ENCODE data around the gene BOC. TPM values are rescaled to one million over a fixed set of nuclear protein-coding genes. Genes with fewer than 3 reads are reported as not detected.

BOC gene
- total and polyA plus RNA-seq, 10 of the 15 experiments (the other 5 are each of a cell fraction or from before 2014, with no cell fraction given) = 0.18 TPM; not detected in 9

DNA sequence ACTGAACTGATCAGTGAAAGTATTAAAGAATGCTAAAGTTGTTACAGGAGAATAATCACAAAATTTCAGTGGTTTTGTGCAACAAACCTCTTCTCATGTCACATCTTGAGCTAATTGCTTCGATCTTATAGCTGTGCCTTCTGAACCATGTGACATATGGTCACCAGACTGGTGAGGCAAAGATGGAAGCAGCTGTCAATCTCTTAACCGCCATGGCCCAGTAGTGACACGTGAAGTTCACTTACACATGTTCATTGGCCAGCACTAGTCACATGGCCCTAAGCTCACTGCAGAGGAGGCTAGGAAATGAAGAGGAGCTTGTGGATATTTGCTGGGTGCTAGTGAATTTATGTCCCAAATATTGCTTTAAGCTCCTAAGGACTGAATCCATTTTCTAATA lies 32.5 kb downstream of the BOC start:
- no peak for FAIRE-seq
- Histone ChIP-seq H3K4me2 (ENCODE audit: control insufficient read depth, insufficient read depth) (no peak overlapping the region), H3K4me1 (ENCODE audit: control insufficient read depth, insufficient read depth, low read length) (no peaks in the 10 kb centered on the region), H4K20me1 (ENCODE audit: control insufficient read depth, insufficient read depth) (no peaks in the 10 kb centered on the region), H3K27me3 (replicated peaks in 1 of 2; ENCODE audit: control insufficient read depth in 2 of 2, insufficient read depth in 2 of 2, low read length in 1 of 2) (peaks cover 0 to 12% of the 10 kb centered on the region in 2 experiments; a peak in 3 of 4 replicates), H3K9me3 (replicated peaks; ENCODE audit: control insufficient read depth, insufficient read depth, low read length) (no peaks in the 10 kb centered on the region), H3K27ac (ENCODE audit: control insufficient read depth, insufficient read depth) (no peak overlapping the region), H3K9ac (ENCODE audit: control insufficient read depth, insufficient read depth, low read length) (no peak overlapping the region), H2AFZ (ENCODE audit: control insufficient read depth, low read depth, low read length) (no peak overlapping the region), H3K79me2 (ENCODE audit: control insufficient read depth, insufficient read depth, low read length) (no peaks in the 10 kb centered on the region), H3K4me3 (no peak overlapping the region), H3K36me3 (ENCODE audit: control insufficient read depth in 2 of 2, insufficient read depth in 2 of 2, low read length in 1 of 2) (no peaks in the 10 kb centered on the region)
- ChIA-PET SMC1A (ENCODE audit: uncharacterized antibody, unreplicated experiment) (interaction anchor here (1.6 kb wide), 1 partner anchor 13 kb away, joined by 4 read pairs; no protein-coding TSS in a partner anchor), CTCF (interaction anchor here (1.1 kb wide), 1 partner anchor 45 kb away, joined by 4 read pairs; no protein-coding TSS in a partner anchor), POLR2A (no interaction called here), RAD21 (ENCODE audit: unreplicated experiment) (no interaction called here)
- 67% methylated on average over 3 of the region's 3 CpGs for WGBS (ENCODE audit: insufficient coverage, insufficient replicate concordance, low lambda C conversion rate, missing lambda C conversion rate)
- BruUV-seq (replicated peaks) = no TSS peak
- DNase-seq (ENCODE audit: low read depth, low spot score) = no peak
- in situ Hi-C loops (cut with MboI) (no loop called here), intact Hi-C loops (cut with micrococcal nuclease; ENCODE audit: unreplicated experiment) (no loop called here)
- ATAC-seq = no peak
- TF ChIP-seq RFX5 (IDR thresholded peaks at IDR 0.05; ENCODE audit: low read depth, low read length) (no peak), ZNF217 (IDR thresholded peaks at IDR 0.05) (no peak)
- TF ChIP-seq, protein P1, sequence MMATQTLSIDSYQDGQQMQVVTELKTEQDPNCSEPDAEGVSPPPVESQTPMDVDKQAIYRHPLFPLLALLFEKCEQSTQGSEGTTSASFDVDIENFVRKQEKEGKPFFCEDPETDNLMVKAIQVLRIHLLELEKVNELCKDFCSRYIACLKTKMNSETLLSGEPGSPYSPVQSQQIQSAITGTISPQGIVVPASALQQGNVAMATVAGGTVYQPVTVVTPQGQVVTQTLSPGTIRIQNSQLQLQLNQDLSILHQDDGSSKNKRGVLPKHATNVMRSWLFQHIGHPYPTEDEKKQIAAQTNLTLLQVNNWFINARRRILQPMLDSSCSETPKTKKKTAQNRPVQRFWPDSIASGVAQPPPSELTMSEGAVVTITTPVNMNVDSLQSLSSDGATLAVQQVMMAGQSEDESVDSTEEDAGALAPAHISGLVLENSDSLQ (IDR thresholded peaks at IDR 0.05) = 0 out of 2 replicates have a peak, but pooled peaks have one; percentile 24

DNA sequence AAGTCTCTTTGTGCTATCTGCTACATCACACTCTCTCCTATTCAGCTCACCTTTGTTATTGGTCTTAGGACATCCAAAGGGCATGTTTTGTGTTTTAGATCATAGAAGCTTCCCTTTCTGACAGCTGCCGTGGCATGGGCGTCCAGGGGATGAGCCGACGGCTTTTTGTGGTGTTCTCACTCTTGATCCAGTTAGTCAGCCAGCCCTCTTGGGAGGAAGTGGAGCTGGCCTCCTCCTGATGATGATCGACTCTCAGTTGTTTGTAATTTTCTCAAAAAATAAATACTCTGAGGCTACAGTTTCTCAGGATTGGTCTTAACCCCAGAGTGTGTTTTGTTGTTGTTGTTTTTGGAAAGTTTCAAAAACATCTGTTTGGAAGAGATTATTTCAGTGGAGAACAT lies 34.4 kb downstream of the BOC start:
- no peaks in the 10 kb centered on the region for H3K79me2 ChIP-seq (ENCODE audit: control insufficient read depth, insufficient read depth, low read length)
- no peak for TF ChIP-seq CEBPB (IDR thresholded peaks at IDR 0.05; ENCODE audit: borderline replicate concordance in 1 of 2, low read depth in 2 of 2, low read length in 2 of 2)
- TF ChIP-seq POLR2AphosphoS2 (IDR thresholded peaks at IDR 0.05; ENCODE audit: low read depth, low read length) = no peak
- no peak for TF ChIP-seq RAD21 (IDR thresholded peaks at IDR 0.05; ENCODE audit: insufficient read depth, low read depth, low read length)
- TF ChIP-seq MEF2A (IDR thresholded peaks at IDR 0.05; ENCODE audit: insufficient read depth, low read depth, low read length) = no peak
- no peaks in the 10 kb centered on the region for H4K20me1 ChIP-seq (ENCODE audit: control insufficient read depth, insufficient read depth)
- ATAC-seq (no peak), FAIRE-seq (no peak), DNase-seq (ENCODE audit: low read depth, low spot score) (no peak)
- intact Hi-C loops (cut with micrococcal nuclease; ENCODE audit: unreplicated experiment) (no loop called here), in situ Hi-C loops (cut with MboI) (no loop called here)
- no peaks in the 10 kb centered on the region for H3K4me1 ChIP-seq (ENCODE audit: control insufficient read depth, insufficient read depth, low read length)
- peaks cover 4 to 8% of the 10 kb centered on the region in 2 experiments; a peak in 3 of 4 replicates for H3K27me3 ChIP-seq (replicated peaks in 1 of 2; ENCODE audit: control insufficient read depth in 2 of 2, insufficient read depth in 2 of 2, low read length in 1 of 2)
- no peak overlapping the region for H3K4me2 ChIP-seq (ENCODE audit: control insufficient read depth, insufficient read depth)
- SMC1A ChIA-PET (ENCODE audit: uncharacterized antibody, unreplicated experiment) = no interaction called here
- H3K9ac ChIP-seq (ENCODE audit: control insufficient read depth, insufficient read depth, low read length) = no peak overlapping the region
- H3K27ac ChIP-seq (ENCODE audit: control insufficient read depth, insufficient read depth) = no peak overlapping the region
- BruUV-seq (replicated peaks) = no TSS peak
- H3K36me3 ChIP-seq (ENCODE audit: control insufficient read depth in 2 of 2, insufficient read depth in 2 of 2, low read length in 1 of 2) = no peaks in the 10 kb centered on the region
- RAD21 ChIA-PET (ENCODE audit: unreplicated experiment) = no interaction called here
- WGBS (ENCODE audit: insufficient coverage, insufficient replicate concordance, low lambda C conversion rate, missing lambda C conversion rate) = 10% methylated on average over 5 of the region's 5 CpGs
- no peak overlapping the region for H2AFZ ChIP-seq (ENCODE audit: control insufficient read depth, low read depth, low read length)
- no peak overlapping the region for H3K4me3 ChIP-seq
- no peaks in the 10 kb centered on the region for H3K9me3 ChIP-seq (replicated peaks; ENCODE audit: control insufficient read depth, insufficient read depth, low read length)
- POLR2A ChIA-PET = no interaction called here
- CTCF ChIA-PET = interaction anchor here (1.0 to 1.8 kb wide), 4 partner anchors 12 to 43 kb away, joined by 3 to 5 read pairs (median 4); no protein-coding TSS in a partner anchor

Measured in GM12878 (cell line).